OCI-LY3 (cell line): ENCODE results near the gene AFAP1L1.

Experiments
- CTCF ChIP-seq: fragments of 200-600, 300-600 bp; sonication (generic); IDR thresholded peaks from 2 replicates; pipeline ENCODE4 v1.5.1; 2014; ENCODE audit warnings: antibody characterized with exemption, low read length, low read depth
- EZH2phosphoT487 ChIP-seq: fragments of 200-600 bp; shearing (Covaris generic); IDR thresholded peaks from 2 replicates; pipeline ENCODE4 v1.6.1; 2018; ENCODE audit warnings: antibody characterized with exemption, mixed run types, low read depth

- TF ChIP-seq CTCF (no peak), EZH2phosphoT487 (no peak)
Measured at GRCh38 chr5:149254506-149254905, 17.2 kb upstream of the AFAP1L1 start.
